Pericardium fibroblast (primary cell): ENCODE measurements around the gene GLRB. TPM values are rescaled to one million over a fixed set of nuclear protein-coding genes. Genes with fewer than 3 reads are reported as not detected.

Experiments
- total RNA-seq: library from RNA; depleted of rRNA; stranded (reverse); fragments of >200 nt; gene quantifications from 2 replicates; pipeline ENCODE4 v1.2.3, GENCODE V29; 2015

Gene GLRB
- total RNA-seq: 2.3 and 3.6 TPM in 2 replicates

GRCh38 chr4:157075811-157076577 is at the start of gene GLRB:
TSS of gene GLRB (plus strand) at chr4:157076150. CDS start at chr4:157078025, 1,875 bp downstream.

GRCh38 chr4:157220371-157220881 is 144.5 kb downstream of the GLRB start, which contains the start of gene GRIA2:
TSS of gene GRIA2 (plus strand) at chr4:157220728. CDS start at chr4:157221043, 315 bp downstream.

Other genes with a start within 250 kb of the GLRB start
- gene PDGFC, start 104.4 kb upstream of the GLRB start, total RNA-seq: 23.0 and 30.5 TPM in 2 replicates
- 0.12 TPM in 1 of 2 replicates, not detected in the other for gene GRIA2, start 144.6 kb downstream of the GLRB start, total RNA-seq